GM12874 (cell line): ENCODE results near the gene DNAJC17.

Source experiments
- CTCF ChIP-seq: IDR thresholded peaks from 2 replicates; pipeline ENCODE4 v1.5.1; 2011; ENCODE audit warnings: low read depth, mild to moderate bottlenecking, control low read depth, low read length, moderate library complexity; ENCODE audit not compliant: insufficient read depth

Gene DNAJC17, protein sequence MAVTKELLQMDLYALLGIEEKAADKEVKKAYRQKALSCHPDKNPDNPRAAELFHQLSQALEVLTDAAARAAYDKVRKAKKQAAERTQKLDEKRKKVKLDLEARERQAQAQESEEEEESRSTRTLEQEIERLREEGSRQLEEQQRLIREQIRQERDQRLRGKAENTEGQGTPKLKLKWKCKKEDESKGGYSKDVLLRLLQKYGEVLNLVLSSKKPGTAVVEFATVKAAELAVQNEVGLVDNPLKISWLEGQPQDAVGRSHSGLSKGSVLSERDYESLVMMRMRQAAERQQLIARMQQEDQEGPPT

GRCh38 chr15:40807028-40807887 is at the start of gene DNAJC17, which contains the start of gene ZFYVE19:
DNAJC17 (minus strand) TSS chr15:40807473; CDS start chr15:40807446, 27 bp downstream.
ZFYVE19 (plus strand) TSS chr15:40807089; CDS start chr15:40807590, 501 bp downstream.
- no peak for TF ChIP-seq CTCF

DNA sequence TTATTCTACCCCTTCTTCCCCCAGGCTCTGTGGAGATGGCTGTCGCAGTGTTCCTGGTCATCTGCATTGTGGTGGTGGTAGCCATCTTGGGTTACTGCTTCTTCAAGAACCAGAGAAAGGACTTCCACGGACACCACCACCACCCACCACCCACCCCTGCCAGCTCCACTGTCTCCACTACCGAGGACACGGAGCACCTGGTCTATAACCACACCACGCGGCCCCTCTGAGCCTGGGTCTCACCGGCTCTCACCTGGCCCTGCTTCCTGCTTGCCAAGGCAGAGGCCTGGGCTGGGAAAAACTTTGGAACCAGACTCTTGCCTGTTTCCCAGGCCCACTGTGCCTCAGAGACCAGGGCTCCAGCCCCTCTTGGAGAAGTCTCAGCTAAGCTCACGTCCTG is 49.5 kb upstream of the DNAJC17 start:
- no peak for TF ChIP-seq CTCF

GRCh38 chr15:40855706-40856234 is 48.5 kb upstream of the DNAJC17 start:
- no peak for TF ChIP-seq CTCF

DNA sequence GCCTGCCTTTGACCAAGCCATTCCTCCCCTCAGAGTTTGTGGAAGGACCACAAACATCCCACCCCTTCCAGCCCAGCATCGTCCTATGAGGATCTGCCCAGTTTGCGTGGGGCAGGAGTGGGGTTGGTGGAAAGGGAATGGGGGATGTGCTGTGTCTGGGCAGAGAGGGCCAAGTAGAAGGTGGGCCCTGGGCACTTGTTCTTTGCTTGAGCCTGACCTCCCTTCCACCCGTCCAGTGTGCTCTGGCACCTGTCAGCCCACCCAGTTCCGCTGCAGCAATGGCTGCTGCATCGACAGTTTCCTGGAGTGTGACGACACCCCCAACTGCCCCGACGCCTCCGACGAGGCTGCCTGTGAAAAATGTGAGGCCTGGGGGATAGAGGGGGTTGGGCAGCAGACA is 46.9 kb upstream of the DNAJC17 start:
- TF ChIP-seq CTCF, result no peak

GRCh38 chr15:40853241-40853890 is 46.1 kb upstream of the DNAJC17 start:
- no peak for TF ChIP-seq CTCF

DNA sequence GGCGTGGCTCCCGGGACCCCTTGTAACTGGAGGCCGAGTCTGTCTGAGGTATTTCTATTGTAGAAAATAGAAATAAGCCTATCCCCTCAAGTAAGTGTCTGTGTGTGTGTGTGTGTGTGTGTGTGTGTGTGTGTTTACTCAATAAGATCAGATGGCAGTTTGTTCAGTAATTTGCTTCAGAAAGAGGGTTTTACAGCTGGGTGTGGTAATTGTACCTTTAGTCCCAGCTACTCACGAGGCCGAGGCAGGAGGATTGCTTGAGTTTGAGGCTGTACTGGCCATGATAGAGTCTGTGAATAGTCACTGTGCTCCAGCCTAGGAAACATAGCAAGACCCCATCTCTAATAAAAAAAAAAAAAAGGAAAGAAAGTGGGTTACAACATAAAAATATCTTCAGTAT is 45.3 kb upstream of the DNAJC17 start:
- TF ChIP-seq CTCF, result no peak
